GM19324 (cell line): Measurements from ENCODE around the gene SLC35E4.
"Not testable (repeated sequence)": the region's sequence is repeated elsewhere in the genome, so short reads cannot be mapped to it uniquely, and the experiment has no call there.

ENCODE experiments used
- ATAC-seq: cut with Tn5 transposase; IDR thresholded peaks from one replicate; pipeline ENCODE4 v1.9.1; 2021; ENCODE audit warnings: mild to moderate bottlenecking, moderate library complexity; ENCODE audit not compliant: unreplicated experiment, low FRiP score

The SLC35E4 gene

GRCh38 chr22:30635273-30636225 is at the start of gene SLC35E4:
Gene SLC35E4 (plus strand): TSS chr22:30635781. CDS start chr22:30636451, 670 bp downstream.
- peak; percentile 80 for ATAC-seq

- ATAC-seq: no peak
These were observed 49.2 kb upstream of the SLC35E4 start for GRCh38 chr22:30586414-30586813.

GRCh38 chr22:30591191-30591587 is 44.4 kb upstream of the SLC35E4 start:
- ATAC-seq: no peak

- ATAC-seq: peak; percentile 96
These were observed 43.8 kb upstream of the SLC35E4 start, which contains the start of gene PES1 for GRCh38 chr22:30591588-30592359. Gene PES1 (minus strand): TSS chr22:30591910. CDS start chr22:30591833, 77 bp downstream.

GRCh38 chr22:30592360-30592713 is 43.2 kb upstream of the SLC35E4 start:
- ATAC-seq: not testable (repeated sequence)

GRCh38 chr22:30596199-30596598 is 39.4 kb upstream of the SLC35E4 start:
- no peak for ATAC-seq

GRCh38 chr22:30596886-30597285 is 38.7 kb upstream of the SLC35E4 start:
- ATAC-seq: no peak

- ATAC-seq: no peak
These were observed 36.6 kb upstream of the SLC35E4 start for GRCh38 chr22:30598986-30599385.

GRCh38 chr22:30600921-30601320 is 34.7 kb upstream of the SLC35E4 start:
- ATAC-seq: no peak

GRCh38 chr22:30601464-30601863 is 34.1 kb upstream of the SLC35E4 start:
- no peak for ATAC-seq

GRCh38 chr22:30602049-30602448 is 33.5 kb upstream of the SLC35E4 start:
- ATAC-seq: no peak

GRCh38 chr22:30603801-30604200 is 31.8 kb upstream of the SLC35E4 start:
- ATAC-seq: no peak

- no peak for ATAC-seq
These were observed 30.9 kb upstream of the SLC35E4 start for GRCh38 chr22:30604723-30605122.

GRCh38 chr22:30605449-30606110 is 30.0 kb upstream of the SLC35E4 start:
- ATAC-seq: no peak

- ATAC-seq: no peak
These were observed 28.9 kb upstream of the SLC35E4 start, which contains the start of gene TCN2 for GRCh38 chr22:30606455-30607299. Gene TCN2 (plus strand): TSS chr22:30607174. CDS start chr22:30607332, 158 bp downstream.

GRCh38 chr22:30607300-30607930 is 28.2 kb upstream of the SLC35E4 start:
- ATAC-seq: no peak

- ATAC-seq: no peak
These were observed 27.6 kb upstream of the SLC35E4 start for GRCh38 chr22:30607939-30608338.

- ATAC-seq: no peak
These were observed 26.1 kb upstream of the SLC35E4 start for GRCh38 chr22:30609260-30610185.
